ENCODE results near the gene FAM50A.
A peak's percentile ranks its signal among the peaks of the same experiment; 100 is the strongest.
"Not testable (repeated sequence)": the region's sequence is repeated elsewhere in the genome, so short reads cannot be mapped to it uniquely, and the experiment has no call there.

FAM50A gene, protein sequence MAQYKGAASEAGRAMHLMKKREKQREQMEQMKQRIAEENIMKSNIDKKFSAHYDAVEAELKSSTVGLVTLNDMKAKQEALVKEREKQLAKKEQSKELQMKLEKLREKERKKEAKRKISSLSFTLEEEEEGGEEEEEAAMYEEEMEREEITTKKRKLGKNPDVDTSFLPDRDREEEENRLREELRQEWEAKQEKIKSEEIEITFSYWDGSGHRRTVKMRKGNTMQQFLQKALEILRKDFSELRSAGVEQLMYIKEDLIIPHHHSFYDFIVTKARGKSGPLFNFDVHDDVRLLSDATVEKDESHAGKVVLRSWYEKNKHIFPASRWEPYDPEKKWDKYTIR

DNA sequence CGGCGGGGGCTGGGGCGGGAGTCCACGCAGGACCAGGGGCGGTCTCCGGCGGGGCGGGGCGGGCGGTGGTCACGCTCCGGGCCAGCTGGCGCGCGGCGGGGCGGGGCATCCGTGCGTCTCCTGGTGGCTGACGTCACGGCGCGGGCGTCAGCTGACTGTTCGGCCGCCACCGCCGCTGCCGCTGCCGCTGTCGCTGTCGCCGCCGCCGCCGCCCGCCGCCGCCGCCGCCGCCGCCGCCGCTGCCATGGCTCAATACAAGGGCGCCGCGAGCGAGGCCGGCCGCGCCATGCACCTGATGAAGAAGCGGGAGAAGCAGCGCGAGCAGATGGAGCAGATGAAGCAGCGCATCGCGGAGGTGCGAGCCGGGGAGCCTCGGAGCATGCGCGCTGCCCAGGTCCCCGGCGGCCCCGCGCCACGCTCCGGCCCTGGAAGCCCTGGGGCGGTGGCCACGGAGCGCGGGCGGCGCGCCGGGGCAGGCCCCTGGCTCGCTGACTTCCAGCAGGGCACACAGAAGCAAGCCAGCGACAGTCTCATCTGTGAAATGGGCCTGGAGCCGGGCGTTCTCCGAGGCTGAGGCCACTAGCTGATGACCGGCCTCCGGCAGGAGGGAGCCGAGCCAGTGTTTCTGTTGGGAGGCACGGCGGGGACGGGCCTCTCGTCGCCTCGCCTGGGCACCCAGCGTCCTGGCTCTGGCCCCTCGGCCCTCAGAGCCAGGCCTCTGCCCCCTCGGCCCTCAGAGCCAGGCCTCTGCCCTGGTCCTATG is at the start of gene FAM50A:
Gene FAM50A, plus strand, starts transcription at position 150 of the 763 bp plus-strand sequence. Its CDS starts 95 bp downstream, at position 245.
- Mint-ChIP-seq H3K36me3 (ENCODE audit: low read depth) (peaks cover 4% of the 10 kb centered on the region), H3K4me1 (ENCODE audit: low read depth) (peaks cover 7% of the 10 kb centered on the region), H3K9me3 (no peaks in the 10 kb centered on the region), H3K27ac (no peak within 1 kb of the TSS), H3K4me3 (peak within 1 kb of the TSS; percentile 71), H3K27me3 (no peaks in the 10 kb centered on the region)

GRCh38 chrX:154396363-154396762 is 47.6 kb upstream of the FAM50A start:
- H3K27me3 Mint-ChIP-seq, H3K9me3 Mint-ChIP-seq, H3K27ac Mint-ChIP-seq: not testable (repeated sequence)
- H3K36me3 Mint-ChIP-seq (ENCODE audit: low read depth): peaks cover 31% of the 10 kb centered on the region
- H3K4me1 Mint-ChIP-seq (ENCODE audit: low read depth): peaks cover 27% of the 10 kb centered on the region
- H3K4me3 Mint-ChIP-seq: peak overlapping the region; percentile 99

DNA sequence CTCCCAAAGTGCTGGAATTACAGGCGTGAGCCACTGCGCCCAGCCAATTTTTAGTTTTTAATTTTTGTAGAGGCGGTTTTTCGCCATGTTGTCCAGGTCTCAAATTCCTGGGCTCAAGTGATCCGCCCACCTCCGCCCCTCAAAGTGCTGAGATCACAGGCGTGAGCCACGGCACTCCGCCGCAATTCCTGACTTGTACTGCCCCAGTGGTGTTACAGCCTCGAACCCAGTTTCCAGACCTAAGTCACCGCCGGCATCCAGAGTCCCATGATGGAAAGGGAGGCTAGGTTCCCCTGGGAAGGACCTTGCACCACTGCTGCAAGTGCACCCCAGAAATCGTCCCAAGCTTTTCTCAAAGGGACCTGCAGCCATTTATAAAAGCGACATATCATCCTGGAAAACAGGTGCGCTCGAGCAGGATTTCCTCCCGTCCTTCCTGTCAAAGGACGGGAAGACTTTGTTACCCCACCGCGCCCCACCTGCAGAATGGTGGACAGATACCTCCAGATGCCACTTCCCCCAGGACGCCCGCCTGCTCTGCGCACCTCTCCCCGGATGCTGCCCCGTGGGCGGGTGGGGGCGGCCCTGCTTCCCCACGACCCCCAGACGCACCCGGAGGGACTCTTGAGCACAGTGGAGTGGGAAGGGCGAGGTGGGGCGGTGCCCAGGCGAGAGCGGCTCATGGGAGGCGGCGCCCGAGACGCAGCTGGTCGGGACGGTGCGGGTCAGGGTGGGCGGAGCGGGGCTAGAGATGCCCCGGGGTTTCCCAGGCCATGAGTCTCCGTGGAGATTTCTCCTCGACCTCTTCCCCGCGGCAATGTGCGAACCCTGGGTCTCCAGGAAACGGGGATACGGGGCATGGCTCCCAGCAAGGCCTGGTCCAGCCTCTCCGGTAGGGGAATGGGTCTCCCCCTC is 46.7 kb upstream of the FAM50A start:
- H3K9me3 Mint-ChIP-seq: no peaks in the 10 kb centered on the region
- peaks cover 31% of the 10 kb centered on the region for H3K36me3 Mint-ChIP-seq (ENCODE audit: low read depth)
- peaks cover 3% of the 10 kb centered on the region for H3K27me3 Mint-ChIP-seq
- H3K4me3 Mint-ChIP-seq: peak overlapping the region; percentile 99
- H3K4me1 Mint-ChIP-seq (ENCODE audit: low read depth): peaks cover 27% of the 10 kb centered on the region
- H3K27ac Mint-ChIP-seq: peak overlapping the region; percentile 100

GRCh38 chrX:154397888-154398667 is 45.9 kb upstream of the FAM50A start, which contains the start of gene RPL10:
TSS of gene RPL10 (plus strand) at chrX:154398377. CDS start at chrX:154398520, 143 bp downstream.
- Mint-ChIP-seq H3K4me1 (ENCODE audit: low read depth) (peaks cover 27% of the 10 kb centered on the region), H3K27me3 (peaks cover 3% of the 10 kb centered on the region), H3K4me3 (peak within 1 kb of the TSS; percentile 99), H3K27ac (peak within 1 kb of the TSS; percentile 100), H3K36me3 (ENCODE audit: low read depth) (peaks cover 31% of the 10 kb centered on the region), H3K9me3 (no peaks in the 10 kb centered on the region)

- H3K4me1 Mint-ChIP-seq (ENCODE audit: low read depth): peaks cover 27% of the 10 kb centered on the region
- H3K36me3 Mint-ChIP-seq (ENCODE audit: low read depth): peaks cover 31% of the 10 kb centered on the region
- H3K27me3 Mint-ChIP-seq: peaks cover 3% of the 10 kb centered on the region
- peak overlapping the region; percentile 99 for H3K4me3 Mint-ChIP-seq
- no peaks in the 10 kb centered on the region for H3K9me3 Mint-ChIP-seq
- peak overlapping the region; percentile 100 for H3K27ac Mint-ChIP-seq
These were observed 45.0 kb upstream of the FAM50A start for GRCh38 chrX:154398668-154399526.

GRCh38 chrX:154399527-154400368 is 44.2 kb upstream of the FAM50A start:
- H3K4me3 Mint-ChIP-seq: peak overlapping the region; percentile 99
- peak overlapping the region; percentile 100 for H3K27ac Mint-ChIP-seq
- H3K36me3 Mint-ChIP-seq (ENCODE audit: low read depth): peaks cover 31% of the 10 kb centered on the region
- H3K9me3 Mint-ChIP-seq: no peaks in the 10 kb centered on the region
- H3K27me3 Mint-ChIP-seq: peaks cover 3% of the 10 kb centered on the region
- H3K4me1 Mint-ChIP-seq (ENCODE audit: low read depth): peaks cover 27% of the 10 kb centered on the region

GRCh38 chrX:154400369-154400817 is 43.5 kb upstream of the FAM50A start:
- not testable (repeated sequence) for H3K27me3 Mint-ChIP-seq, H3K9me3 Mint-ChIP-seq
- peaks cover 31% of the 10 kb centered on the region for H3K36me3 Mint-ChIP-seq (ENCODE audit: low read depth)
- H3K4me1 Mint-ChIP-seq (ENCODE audit: low read depth): peaks cover 27% of the 10 kb centered on the region
- H3K4me3 Mint-ChIP-seq: peak overlapping the region; percentile 99
- peak overlapping the region; percentile 100 for H3K27ac Mint-ChIP-seq

GRCh38 chrX:154401045-154401799 is 42.7 kb upstream of the FAM50A start:
- peak overlapping the region; percentile 99 for H3K4me3 Mint-ChIP-seq
- peaks cover 3% of the 10 kb centered on the region for H3K27me3 Mint-ChIP-seq
- peaks cover 27% of the 10 kb centered on the region for H3K4me1 Mint-ChIP-seq (ENCODE audit: low read depth)
- H3K36me3 Mint-ChIP-seq (ENCODE audit: low read depth): peaks cover 31% of the 10 kb centered on the region
- H3K27ac Mint-ChIP-seq: peak overlapping the region; percentile 100
- no peaks in the 10 kb centered on the region for H3K9me3 Mint-ChIP-seq

DNA sequence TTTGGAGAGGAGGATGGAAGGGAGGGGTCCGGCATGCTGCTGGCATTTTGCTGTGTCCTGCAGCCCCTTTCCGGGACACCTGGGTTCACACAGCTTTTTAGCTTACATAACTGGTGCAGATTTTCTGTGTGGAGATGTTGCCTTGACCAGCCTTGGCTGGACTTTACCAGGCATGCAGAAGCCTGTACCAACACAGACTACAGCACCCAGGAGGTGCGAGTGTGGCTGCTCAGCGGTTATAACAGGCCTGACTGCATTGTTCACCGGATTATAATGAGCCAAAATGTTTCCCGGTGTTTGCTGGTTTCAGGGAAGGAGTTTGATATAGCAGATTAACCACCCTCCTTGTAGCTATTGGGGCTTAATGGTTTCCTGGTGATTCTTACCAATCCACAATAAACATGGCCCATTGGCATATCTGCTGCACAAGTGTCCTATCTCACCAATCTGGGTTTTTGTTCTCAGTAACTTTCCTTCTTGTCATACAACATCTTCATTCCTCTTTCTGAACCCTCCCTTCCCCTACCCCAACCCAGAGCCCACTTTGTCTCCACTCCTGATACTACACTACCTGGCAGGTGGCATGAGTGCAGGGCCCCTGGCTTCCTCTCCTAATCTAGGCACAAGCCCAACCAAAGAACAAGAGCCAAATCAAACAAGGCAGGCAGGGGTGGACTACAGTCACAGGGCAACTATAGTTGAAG is 41.9 kb upstream of the FAM50A start:
- Mint-ChIP-seq H3K27ac (peak overlapping the region; percentile 49), H3K27me3 (peaks cover 3% of the 10 kb centered on the region), H3K9me3 (no peaks in the 10 kb centered on the region), H3K36me3 (ENCODE audit: low read depth) (peaks cover 31% of the 10 kb centered on the region), H3K4me3 (no peak overlapping the region), H3K4me1 (ENCODE audit: low read depth) (peaks cover 25% of the 10 kb centered on the region)

DNA sequence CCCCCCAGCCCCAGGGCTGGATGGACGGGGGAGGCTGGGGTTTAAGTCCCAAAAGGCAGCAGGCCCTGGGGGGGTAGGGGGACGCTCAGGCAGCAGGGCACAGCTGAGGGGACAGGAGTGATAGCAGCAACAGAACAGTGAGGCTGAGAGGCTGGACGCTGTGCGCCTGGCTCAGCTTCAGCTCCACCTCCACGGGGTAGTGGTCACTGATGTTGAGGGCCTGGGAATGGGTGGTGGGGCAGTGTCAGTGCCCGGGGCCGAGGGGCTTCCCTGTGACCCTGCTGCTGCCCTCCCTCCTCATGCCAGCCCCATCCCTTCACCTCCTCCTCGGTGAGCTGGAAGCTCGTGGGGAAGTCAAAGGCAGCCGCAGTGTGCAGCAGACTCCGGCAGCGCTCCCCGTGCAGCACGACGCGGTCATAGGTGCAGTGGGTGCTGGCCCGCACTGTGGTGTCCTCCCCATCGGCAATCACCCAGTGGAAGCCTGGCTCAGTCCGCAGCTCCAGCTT is 41.3 kb upstream of the FAM50A start:
- Mint-ChIP-seq H3K4me3 (no peak overlapping the region), H3K4me1 (ENCODE audit: low read depth) (peaks cover 24% of the 10 kb centered on the region), H3K9me3 (no peaks in the 10 kb centered on the region), H3K27ac (no peak overlapping the region), H3K36me3 (ENCODE audit: low read depth) (peaks cover 31% of the 10 kb centered on the region), H3K27me3 (peaks cover 3% of the 10 kb centered on the region)

GRCh38 chrX:154403192-154403591 is 40.7 kb upstream of the FAM50A start:
- Mint-ChIP-seq H3K4me3 (no peak overlapping the region), H3K27me3 (peaks cover 3% of the 10 kb centered on the region), H3K9me3 (no peaks in the 10 kb centered on the region), H3K36me3 (ENCODE audit: low read depth) (peaks cover 28% of the 10 kb centered on the region), H3K4me1 (ENCODE audit: low read depth) (peaks cover 23% of the 10 kb centered on the region), H3K27ac (no peak overlapping the region)
